ENCODE results near the gene CDH4.

Gene CDH4

GRCh38 chr20:61445138-61445537, 193.1 kb downstream of the CDH4 start:
- TF ChIP-seq, protein P1, sequence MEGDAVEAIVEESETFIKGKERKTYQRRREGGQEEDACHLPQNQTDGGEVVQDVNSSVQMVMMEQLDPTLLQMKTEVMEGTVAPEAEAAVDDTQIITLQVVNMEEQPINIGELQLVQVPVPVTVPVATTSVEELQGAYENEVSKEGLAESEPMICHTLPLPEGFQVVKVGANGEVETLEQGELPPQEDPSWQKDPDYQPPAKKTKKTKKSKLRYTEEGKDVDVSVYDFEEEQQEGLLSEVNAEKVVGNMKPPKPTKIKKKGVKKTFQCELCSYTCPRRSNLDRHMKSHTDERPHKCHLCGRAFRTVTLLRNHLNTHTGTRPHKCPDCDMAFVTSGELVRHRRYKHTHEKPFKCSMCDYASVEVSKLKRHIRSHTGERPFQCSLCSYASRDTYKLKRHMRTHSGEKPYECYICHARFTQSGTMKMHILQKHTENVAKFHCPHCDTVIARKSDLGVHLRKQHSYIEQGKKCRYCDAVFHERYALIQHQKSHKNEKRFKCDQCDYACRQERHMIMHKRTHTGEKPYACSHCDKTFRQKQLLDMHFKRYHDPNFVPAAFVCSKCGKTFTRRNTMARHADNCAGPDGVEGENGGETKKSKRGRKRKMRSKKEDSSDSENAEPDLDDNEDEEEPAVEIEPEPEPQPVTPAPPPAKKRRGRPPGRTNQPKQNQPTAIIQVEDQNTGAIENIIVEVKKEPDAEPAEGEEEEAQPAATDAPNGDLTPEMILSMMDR (IDR thresholded peaks at IDR 0.05; ENCODE audit: low read length, missing control alignments) = no peak
- H3K4me3 ChIP-seq (replicated peaks; ENCODE audit: low read depth, low read length) = no peak overlapping the region
- no peak for DNase-seq (ENCODE audit: low read depth)

- no peak overlapping the region for H3K4me3 ChIP-seq (replicated peaks; ENCODE audit: low read depth, low read length)
- DNase-seq (ENCODE audit: low read depth) = no peak
- TF ChIP-seq, protein P1 (IDR thresholded peaks at IDR 0.05; ENCODE audit: low read length, missing control alignments) = no peak
These were observed 193.7 kb downstream of the CDH4 start for GRCh38 chr20:61445741-61446140.

GRCh38 chr20:61447952-61448351, 195.9 kb downstream of the CDH4 start:
- H3K4me3 ChIP-seq (replicated peaks; ENCODE audit: low read depth, low read length) = no peak overlapping the region
- no peak for DNase-seq (ENCODE audit: low read depth)
- TF ChIP-seq, protein P1 (IDR thresholded peaks at IDR 0.05; ENCODE audit: low read length, missing control alignments) = no peak

GRCh38 chr20:61448386-61448785, 196.3 kb downstream of the CDH4 start:
- TF ChIP-seq, protein P1 (IDR thresholded peaks at IDR 0.05; ENCODE audit: low read length, missing control alignments) = no peak
- no peak overlapping the region for H3K4me3 ChIP-seq (replicated peaks; ENCODE audit: low read depth, low read length)
- no peak for DNase-seq (ENCODE audit: low read depth)

- H3K4me3 ChIP-seq (replicated peaks; ENCODE audit: low read depth, low read length) = no peak overlapping the region
- DNase-seq (ENCODE audit: low read depth) = no peak
- TF ChIP-seq, protein P1 (IDR thresholded peaks at IDR 0.05; ENCODE audit: low read length, missing control alignments) = no peak
These were observed 197.1 kb downstream of the CDH4 start for GRCh38 chr20:61449057-61449609.

GRCh38 chr20:61449916-61450315, 197.9 kb downstream of the CDH4 start:
- DNase-seq (ENCODE audit: low read depth) = no peak
- TF ChIP-seq, protein P1 (IDR thresholded peaks at IDR 0.05; ENCODE audit: low read length, missing control alignments) = no peak
- no peak overlapping the region for H3K4me3 ChIP-seq (replicated peaks; ENCODE audit: low read depth, low read length)

DNA sequence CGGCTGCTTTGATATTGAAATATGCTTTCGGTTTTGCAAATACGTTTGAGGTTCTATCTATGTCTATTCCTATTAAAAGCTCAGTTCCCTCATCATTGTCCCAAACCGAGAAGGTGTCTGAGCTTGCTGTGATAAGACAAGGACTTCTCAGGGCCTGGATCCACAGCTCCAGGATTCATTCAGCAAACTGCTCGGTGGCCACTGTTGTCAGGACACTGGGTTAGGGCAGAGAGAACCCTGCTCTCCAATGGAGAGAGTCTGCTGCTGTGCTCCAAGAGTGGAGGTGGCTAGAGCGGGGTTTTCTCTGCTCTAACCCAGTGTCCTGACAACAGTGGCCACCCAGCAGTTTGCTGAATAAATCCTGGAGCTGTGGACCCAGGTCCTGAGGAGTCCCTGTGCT, 198.5 kb downstream of the CDH4 start:
- TF ChIP-seq, protein P1 (IDR thresholded peaks at IDR 0.05; ENCODE audit: low read length, missing control alignments) = no peak
- no peak overlapping the region for H3K4me3 ChIP-seq (replicated peaks; ENCODE audit: low read depth, low read length)
- DNase-seq (ENCODE audit: low read depth) = no peak
